C4-2B (cell line): ENCODE results near the gene MCF2L.

Experiments used
- H3K27ac ChIP-seq: fragments of 450-650 bp; 2 replicates; pipeline ENCODE4 v1.5.1; 2017
- ZFX ChIP-seq: fragments of 450-650 bp; IDR thresholded peaks from 2 replicates; pipeline ENCODE4 v1.6.1; 2017
- TF ChIP-seq, protein P1 (sequence below): fragments of 450-650 bp; conservative IDR thresholded peaks from 2 replicates; pipeline ENCODE4 v1.5.1; 2017; ENCODE audit warnings: mild to moderate bottlenecking

MCF2L gene

GRCh38 chr13:113138792-113139551 lies 170.0 kb downstream of the MCF2L start:
- TF ChIP-seq ZFX: no peak
- TF ChIP-seq, protein P1, sequence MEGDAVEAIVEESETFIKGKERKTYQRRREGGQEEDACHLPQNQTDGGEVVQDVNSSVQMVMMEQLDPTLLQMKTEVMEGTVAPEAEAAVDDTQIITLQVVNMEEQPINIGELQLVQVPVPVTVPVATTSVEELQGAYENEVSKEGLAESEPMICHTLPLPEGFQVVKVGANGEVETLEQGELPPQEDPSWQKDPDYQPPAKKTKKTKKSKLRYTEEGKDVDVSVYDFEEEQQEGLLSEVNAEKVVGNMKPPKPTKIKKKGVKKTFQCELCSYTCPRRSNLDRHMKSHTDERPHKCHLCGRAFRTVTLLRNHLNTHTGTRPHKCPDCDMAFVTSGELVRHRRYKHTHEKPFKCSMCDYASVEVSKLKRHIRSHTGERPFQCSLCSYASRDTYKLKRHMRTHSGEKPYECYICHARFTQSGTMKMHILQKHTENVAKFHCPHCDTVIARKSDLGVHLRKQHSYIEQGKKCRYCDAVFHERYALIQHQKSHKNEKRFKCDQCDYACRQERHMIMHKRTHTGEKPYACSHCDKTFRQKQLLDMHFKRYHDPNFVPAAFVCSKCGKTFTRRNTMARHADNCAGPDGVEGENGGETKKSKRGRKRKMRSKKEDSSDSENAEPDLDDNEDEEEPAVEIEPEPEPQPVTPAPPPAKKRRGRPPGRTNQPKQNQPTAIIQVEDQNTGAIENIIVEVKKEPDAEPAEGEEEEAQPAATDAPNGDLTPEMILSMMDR: no peak
- no peak overlapping the region for H3K27ac ChIP-seq

DNA sequence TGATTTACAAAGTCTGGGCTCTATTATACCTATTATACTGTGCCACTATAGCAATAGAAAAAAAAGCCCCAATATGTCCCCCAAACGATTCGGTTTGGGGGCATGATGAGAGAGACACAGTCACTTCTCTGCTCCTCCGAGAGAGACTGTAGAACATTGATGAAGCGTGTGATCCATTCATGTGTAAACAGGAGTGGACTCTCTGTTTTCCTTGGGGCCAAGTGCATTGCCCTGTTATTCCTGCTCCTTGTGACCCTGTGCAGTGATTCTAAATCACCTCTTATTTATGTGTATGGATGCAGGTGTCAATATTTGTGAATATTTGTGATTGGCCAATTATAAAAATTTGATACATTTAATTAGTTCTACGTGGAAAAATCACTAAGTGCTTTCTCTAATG lies 170.6 kb downstream of the MCF2L start:
- TF ChIP-seq, protein P1: no peak
- TF ChIP-seq ZFX: no peak

GRCh38 chr13:113140677-113141600 lies 171.9 kb downstream of the MCF2L start:
- TF ChIP-seq, protein P1: no peak
- TF ChIP-seq ZFX: peak; percentile 28; the same call in 1 of the 2 replicates
- H3K27ac ChIP-seq: peak overlapping the region; percentile 42

More for the DNA sequence above, 170.6 kb downstream of the MCF2L start:
- H3K27ac ChIP-seq: no peak overlapping the region

GRCh38 chr13:113141601-113141970 lies 172.6 kb downstream of the MCF2L start:
- no peak for TF ChIP-seq ZFX
- TF ChIP-seq, protein P1: no peak
- H3K27ac ChIP-seq: peak overlapping the region; percentile 42; the same call in 1 of the 2 replicates

- no peak overlapping the region for H3K27ac ChIP-seq
- TF ChIP-seq ZFX: no peak
- TF ChIP-seq, protein P1: no peak
Observed at GRCh38 chr13:113142876-113143275, 173.9 kb downstream of the MCF2L start.

GRCh38 chr13:113143466-113144254 lies 174.6 kb downstream of the MCF2L start:
- H3K27ac ChIP-seq: no peak overlapping the region
- TF ChIP-seq ZFX: no peak
- TF ChIP-seq, protein P1: no peak
